AG04449 (cell line): ENCODE measurements around the gene CEP41.

ENCODE experiments used
- CTCF ChIA-PET: fragments of 350-600 bp; formaldehyde crosslinking; extraction: SDS; loops from one replicate; lab custom pipeline; 2021; ENCODE audit warnings: antibody characterized with exemption; lab: Yijun Ruan, JAX
- POLR2A ChIA-PET: fragments of 400-600, 350-600 bp; formaldehyde crosslinking; extraction: SDS; loops from one replicate; lab custom pipeline; 2020; ENCODE audit warnings: antibody characterized with exemption, inconsistent platforms; lab: Yijun Ruan, JAX
- DNase-seq: peaks from one replicate; pipeline ENCODE4 v3.0.0-alpha.2; 2010; ENCODE audit warnings: low read depth, low spot score
- H3K4me3 ChIP-seq: 2 replicates; pipeline ENCODE4 v1.5.1; 2011; ENCODE audit warnings: low read depth, mild to moderate bottlenecking, control low read depth, low read length
- CTCF ChIP-seq: IDR thresholded peaks from one replicate; pipeline ENCODE4 v1.5.1; 2011; ENCODE audit warnings: mild to moderate bottlenecking, moderate library complexity, low read length, control low read depth, inconsistent platforms; ENCODE audit not compliant: insufficient read depth; ENCODE audit errors: missing control alignments

Gene CEP41

DNA sequence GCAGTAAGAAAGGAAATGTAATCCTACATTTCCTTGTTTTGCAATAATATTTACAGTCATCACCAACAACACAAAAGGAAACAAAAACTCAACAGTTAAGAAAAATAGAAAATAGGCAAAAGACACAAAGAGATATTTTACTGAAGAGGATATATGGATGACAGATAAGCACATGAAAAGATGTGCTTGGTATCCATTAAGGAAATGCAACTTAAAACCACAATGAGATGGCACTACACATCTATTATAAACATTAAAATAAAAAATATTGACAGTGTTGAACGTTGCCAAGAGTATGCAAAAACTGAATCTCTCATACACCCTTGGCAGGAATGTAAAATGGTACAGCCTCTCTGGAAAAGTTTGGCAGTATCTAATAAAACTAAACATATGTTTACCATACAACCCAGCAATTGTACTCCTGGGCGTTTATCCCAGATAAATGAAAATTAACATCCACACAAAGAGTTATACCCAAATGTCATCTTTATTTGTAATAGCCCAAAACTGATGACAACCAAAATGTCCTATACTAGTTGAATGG, 5.4 kb downstream of the CEP41 start:
- no peak for TF ChIP-seq CTCF
- ChIA-PET CTCF (no interaction called here), POLR2A (no interaction called here)
- DNase-seq = no peak
- no peak overlapping the region for H3K4me3 ChIP-seq

GRCh38 chr7:130433301-130433700, 7.5 kb downstream of the CEP41 start:
- TF ChIP-seq CTCF = no peak
- DNase-seq = no peak
- H3K4me3 ChIP-seq = no peak overlapping the region
- CTCF ChIA-PET = no interaction called here
- POLR2A ChIA-PET = no interaction called here

- POLR2A ChIA-PET = no interaction called here
- CTCF ChIA-PET = no interaction called here
- H3K4me3 ChIP-seq = no peak overlapping the region
- DNase-seq = no peak
- TF ChIP-seq CTCF = no peak
These were observed 7.9 kb downstream of the CEP41 start for GRCh38 chr7:130432886-130433285.

- CTCF ChIA-PET = interaction anchor here (0.7 to 1.6 kb wide), 3 partner anchors 9 to 152 kb away, joined by 3 to 4 read pairs (median 3); no protein-coding TSS in a partner anchor
- POLR2A ChIA-PET = no interaction called here
- peak; percentile 85 for DNase-seq
- no peak for TF ChIP-seq CTCF
- H3K4me3 ChIP-seq = peak overlapping the region; percentile 50
These were observed 9.8 kb downstream of the CEP41 start for GRCh38 chr7:130430841-130431666.

DNA sequence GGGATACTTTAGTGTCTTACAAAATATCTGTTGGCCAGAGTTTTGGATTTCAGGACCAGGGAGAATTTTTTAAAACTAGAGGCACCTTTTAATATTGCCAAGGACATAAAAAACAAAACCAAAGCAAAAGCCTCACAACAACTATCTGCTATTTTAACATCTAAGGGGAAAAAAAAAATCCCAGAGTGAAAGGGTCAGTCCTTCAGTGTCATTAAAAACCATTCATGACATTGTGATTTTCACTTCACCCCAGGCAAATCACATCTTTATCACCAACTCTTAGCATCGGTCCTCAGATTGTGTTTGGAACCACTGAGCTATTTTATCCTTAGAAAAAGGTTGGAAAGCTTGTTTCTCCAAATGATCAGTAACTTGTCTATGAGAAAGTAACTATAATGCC, 10.7 kb downstream of the CEP41 start:
- no peak for TF ChIP-seq CTCF
- H3K4me3 ChIP-seq = no peak overlapping the region; the same call in 1 of the 2 replicates
- ChIA-PET CTCF (interaction anchor here (1.6 kb wide), 1 partner anchor 8 kb away, joined by 4 read pairs; no protein-coding TSS in a partner anchor), POLR2A (no interaction called here)
- no peak for DNase-seq

DNA sequence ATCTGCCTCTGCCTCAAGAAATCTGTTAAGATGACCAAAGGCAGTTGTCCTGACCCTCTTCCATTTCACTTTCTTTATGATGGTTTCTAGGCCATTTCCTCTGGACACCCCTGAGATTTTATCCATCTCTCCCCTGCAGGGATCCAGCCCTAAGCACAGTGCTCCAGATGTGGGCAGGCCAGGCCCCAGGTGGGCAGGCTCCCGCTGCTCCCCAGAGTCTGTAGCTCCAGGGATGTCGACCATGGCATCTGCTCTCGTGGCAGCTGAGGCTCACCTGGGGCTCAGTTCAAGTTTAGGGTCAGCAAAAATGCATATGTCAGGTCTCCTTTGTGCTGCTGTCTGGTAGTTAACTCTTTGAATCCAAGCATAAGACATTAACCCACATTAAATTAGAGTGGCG, 11.8 kb downstream of the CEP41 start:
- no peak for DNase-seq
- H3K4me3 ChIP-seq = no peak overlapping the region
- no peak for TF ChIP-seq CTCF
- ChIA-PET POLR2A (no interaction called here), CTCF (no interaction called here)
